ENCODE data around the gene RAB44.

DNA sequence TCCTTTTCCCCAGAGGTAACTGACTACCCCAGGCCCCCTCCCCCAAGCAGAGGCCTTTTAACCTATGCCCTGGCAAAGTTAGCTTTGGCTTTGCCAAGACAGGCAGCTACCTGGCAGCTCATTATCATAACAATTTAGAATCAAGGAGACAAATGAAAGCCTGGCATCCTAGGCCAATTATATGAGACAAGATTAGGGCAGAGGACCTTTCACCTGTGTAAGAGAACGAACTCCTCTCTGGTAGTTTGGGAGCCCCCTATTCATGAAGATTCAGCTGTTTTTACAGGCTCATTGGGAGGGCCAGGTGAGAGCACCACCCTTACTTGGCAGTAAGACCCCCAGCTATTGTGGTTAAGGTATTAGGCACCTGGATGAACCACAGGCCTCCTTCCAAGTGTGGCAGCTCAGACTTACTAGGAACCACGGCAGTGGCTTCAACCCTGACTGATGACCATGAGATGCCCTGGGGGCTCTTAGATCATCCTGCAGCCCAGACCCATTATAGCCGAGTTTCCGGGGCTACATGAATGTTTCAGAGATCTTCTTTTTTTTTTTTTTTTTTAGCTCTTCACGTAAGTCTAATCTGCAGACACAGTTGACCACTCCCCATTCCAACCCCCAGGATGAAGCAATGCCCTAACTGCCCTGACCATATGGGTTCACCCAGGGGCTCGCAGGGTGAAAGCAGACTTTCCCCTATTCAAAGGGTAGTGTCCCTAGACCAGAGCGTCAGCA lies 56.2 kb downstream of the RAB44 start:
- TF ChIP-seq POLR2A (IDR thresholded peaks at IDR 0.05; ENCODE audit: low read length) (no peak), JUN (IDR thresholded peaks at IDR 0.05) (no peak)
